ENCODE results near the gene NHLH1.

The NHLH1 gene

GRCh38 chr1:160366731-160367515 lies at the start of gene NHLH1:
TSS of gene NHLH1 (plus strand) at chr1:160367071. CDS start at chr1:160370732, 3,661 bp downstream.
- no peak for DNase-seq (ENCODE audit: low read depth in 2 of 2, low spot score in 1 of 2)

DNA sequence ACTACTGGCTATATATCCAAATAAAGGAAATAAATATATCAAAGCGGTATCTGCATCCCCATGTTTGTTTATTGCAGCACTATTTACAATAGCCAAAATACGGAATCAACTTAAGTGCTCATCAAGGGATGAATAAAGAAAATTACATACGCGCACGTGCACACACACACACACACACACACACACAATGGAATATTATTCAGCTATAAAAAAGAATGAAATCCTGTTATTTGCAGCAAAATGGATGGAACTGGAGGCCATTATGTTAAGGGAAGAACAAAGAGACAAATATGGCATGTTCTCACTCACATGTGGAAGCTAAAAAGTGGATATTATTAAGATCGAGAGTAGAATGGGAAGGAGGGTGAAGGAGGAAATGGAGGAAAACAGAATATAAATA lies 44.0 kb upstream of the NHLH1 start:
- DNase-seq (ENCODE audit: low read depth in 2 of 2, low spot score in 1 of 2): no peak

- DNase-seq (ENCODE audit: low read depth in 2 of 2, low spot score in 1 of 2): no peak
Observed at GRCh38 chr1:160325252-160325651, 41.6 kb upstream of the NHLH1 start.

DNA sequence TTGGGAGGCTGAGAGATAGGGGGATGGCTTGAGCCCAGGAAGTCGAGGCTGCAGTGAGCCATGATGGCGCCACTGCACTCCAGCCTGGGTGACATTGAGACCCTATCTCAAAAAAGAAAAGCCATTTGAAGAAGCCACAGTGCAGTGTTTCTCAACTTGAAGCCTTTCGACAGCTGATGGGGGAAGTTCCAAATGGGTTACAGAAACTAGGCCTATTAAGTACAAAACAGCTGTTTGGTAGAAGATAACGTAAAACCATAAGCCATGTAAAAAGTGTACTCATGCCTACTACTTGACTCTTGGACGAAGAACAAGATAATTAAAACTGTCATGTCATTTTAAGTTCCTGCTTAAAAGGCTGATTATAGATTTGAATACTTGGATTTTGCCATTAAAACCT lies 40.5 kb upstream of the NHLH1 start:
- no peak for DNase-seq (ENCODE audit: low read depth in 2 of 2, low spot score in 1 of 2)

- DNase-seq (ENCODE audit: low read depth in 2 of 2, low spot score in 1 of 2): no peak
Observed at GRCh38 chr1:160328184-160328583, 38.7 kb upstream of the NHLH1 start.

DNA sequence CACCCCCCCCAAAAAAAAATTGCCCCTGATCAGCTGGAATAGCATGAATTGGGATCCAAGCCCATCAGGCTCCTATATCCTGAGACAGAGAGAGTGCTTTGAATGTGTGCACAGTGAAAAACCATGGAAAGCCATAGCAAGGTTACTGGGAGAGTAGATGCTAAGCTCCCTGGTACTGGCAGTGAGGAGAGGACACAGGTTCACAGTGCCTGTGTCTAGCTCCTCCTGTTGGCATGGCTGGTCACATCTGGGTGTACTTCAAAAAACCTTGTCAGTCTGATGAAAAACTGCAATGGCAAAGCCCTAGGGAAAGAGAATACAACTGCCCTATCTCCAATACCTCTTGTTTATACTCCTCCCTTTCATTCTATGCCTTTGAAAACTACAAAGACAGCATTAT lies 36.8 kb upstream of the NHLH1 start:
- no peak for DNase-seq (ENCODE audit: low read depth in 2 of 2, low spot score in 1 of 2)

DNA sequence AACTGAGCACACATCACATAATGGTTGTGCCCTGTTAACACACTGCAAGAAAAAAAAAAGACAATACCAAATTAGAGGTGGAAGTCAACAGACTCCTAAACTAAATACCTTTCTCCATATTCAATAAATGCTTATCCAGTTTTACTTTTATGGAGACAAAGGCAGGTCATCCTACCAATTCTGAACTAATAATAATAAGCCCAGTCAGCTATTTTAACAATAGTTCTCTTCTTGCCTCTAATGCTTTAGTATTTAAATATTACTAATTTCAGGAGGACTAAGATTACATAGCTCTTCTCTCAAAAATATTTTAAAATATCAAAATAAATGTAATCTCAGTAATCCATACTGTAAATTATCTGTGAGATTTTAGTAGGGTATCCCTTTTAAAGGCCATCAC lies 34.4 kb upstream of the NHLH1 start:
- DNase-seq (ENCODE audit: low read depth in 2 of 2, low spot score in 1 of 2): no peak

- DNase-seq (ENCODE audit: low read depth in 2 of 2, low spot score in 1 of 2): no peak
Observed at GRCh38 chr1:160338580-160338979, 28.3 kb upstream of the NHLH1 start.

GRCh38 chr1:160340146-160340545 lies 26.7 kb upstream of the NHLH1 start:
- DNase-seq (ENCODE audit: low read depth in 2 of 2, low spot score in 1 of 2): no peak

GRCh38 chr1:160340866-160341265 lies 26.0 kb upstream of the NHLH1 start:
- DNase-seq (ENCODE audit: low read depth in 2 of 2, low spot score in 1 of 2): no peak

DNA sequence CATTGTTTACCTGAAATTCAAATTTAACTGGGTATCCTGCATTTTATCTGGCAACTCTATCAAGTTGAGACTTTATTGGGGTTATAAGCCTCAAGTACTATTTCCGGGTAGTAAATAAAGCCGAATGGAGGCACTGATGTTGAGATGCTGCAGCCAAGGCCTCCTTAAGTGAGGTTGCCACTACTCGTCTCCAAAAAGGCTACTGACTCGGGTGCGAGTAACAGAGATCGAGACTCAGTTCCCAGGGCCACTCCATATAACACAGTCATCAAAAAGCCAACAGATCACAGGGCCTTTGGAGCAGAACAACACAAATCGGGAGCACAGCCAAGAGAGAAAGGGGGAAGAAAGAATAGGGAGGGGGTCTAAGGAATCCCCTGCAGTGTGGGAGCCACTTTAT lies 24.3 kb upstream of the NHLH1 start:
- no peak for DNase-seq (ENCODE audit: low read depth in 2 of 2, low spot score in 1 of 2)

DNA sequence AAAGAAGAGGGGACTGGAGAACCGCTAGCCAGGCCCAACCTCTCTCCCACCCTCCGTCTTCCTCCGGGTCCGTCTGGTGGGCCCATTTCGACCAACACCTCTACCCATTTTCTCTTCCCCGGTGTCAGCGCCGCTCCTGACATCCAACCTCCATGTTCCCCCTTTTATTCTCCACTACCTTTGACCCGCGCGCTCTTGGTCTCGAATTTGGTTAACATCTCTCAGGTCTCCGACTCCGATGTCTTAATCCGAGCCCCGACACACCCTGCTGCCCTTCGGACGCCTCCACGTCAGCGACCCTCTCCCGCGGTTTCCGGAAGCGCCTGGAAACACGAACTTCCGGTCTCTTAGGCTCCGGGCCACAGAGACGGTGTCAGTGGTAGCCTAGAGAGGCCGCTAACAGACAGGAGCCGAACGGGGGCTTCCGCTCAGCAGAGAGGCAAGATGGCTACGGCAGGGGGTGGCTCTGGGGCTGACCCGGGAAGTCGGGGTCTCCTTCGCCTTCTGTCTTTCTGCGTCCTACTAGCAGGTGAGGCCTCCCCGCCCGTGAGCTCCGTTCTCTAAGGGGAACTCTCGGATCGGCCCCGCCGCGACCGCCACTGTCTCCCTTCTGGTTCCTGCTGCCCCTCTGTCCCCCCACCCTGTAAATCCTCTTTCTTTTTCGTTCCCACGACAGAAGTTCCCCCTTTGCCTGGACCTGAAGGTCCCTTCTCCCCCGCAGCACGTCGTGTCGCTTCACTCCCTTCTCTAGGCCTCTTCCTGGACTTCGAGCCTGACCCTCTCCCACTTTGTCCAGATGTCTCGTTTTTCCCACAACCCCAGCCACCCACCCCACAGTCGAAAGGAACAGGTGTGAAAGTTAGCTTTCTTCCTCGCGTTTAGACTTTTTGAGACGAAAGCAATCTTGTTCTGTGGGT lies 23.7 kb upstream of the NHLH1 start, which contains the start of the genes COPA and NCSTN:
TSS of gene COPA (minus strand) at position 298 of the 917 bp plus-strand sequence. CDS start at position 218, 80 bp downstream.
TSS of gene NCSTN (plus strand) at position 431 of the 917 bp plus-strand sequence. CDS start at position 445, 14 bp downstream.
- peak; percentile 73 to 77 for DNase-seq (ENCODE audit: low read depth in 2 of 2, low spot score in 1 of 2)

- no peak for DNase-seq (ENCODE audit: low read depth in 2 of 2, low spot score in 1 of 2)
Observed at GRCh38 chr1:160344241-160344640, 22.6 kb upstream of the NHLH1 start.

- no peak for DNase-seq (ENCODE audit: low read depth in 2 of 2, low spot score in 1 of 2)
Observed at GRCh38 chr1:160344936-160345335, 21.9 kb upstream of the NHLH1 start.

DNA sequence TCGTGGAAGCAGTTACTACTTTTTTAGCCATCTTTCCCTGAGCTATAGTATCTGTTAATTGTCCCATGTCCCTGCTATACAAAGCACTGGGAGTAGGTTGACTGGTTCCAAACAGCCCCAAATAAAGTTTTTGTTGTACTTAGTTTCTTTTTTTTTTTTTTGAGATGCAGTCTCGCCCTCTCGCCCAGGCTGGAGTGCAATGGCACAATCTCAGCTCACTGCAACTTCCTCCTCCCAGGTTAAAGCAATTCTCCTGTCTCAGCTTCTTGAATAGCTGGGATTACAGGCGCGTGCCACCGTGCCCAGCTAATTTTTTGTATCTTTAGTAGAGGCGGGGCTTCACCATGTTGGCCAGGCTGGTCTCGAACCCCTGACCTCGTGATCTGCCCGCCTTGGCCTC lies 20.4 kb upstream of the NHLH1 start:
- DNase-seq (ENCODE audit: low read depth in 2 of 2, low spot score in 1 of 2): no peak

- DNase-seq (ENCODE audit: low read depth in 2 of 2, low spot score in 1 of 2): no peak
Observed at GRCh38 chr1:160346958-160347357, 19.9 kb upstream of the NHLH1 start.

GRCh38 chr1:160351629-160352028 lies 15.2 kb upstream of the NHLH1 start:
- DNase-seq (ENCODE audit: low read depth in 2 of 2, low spot score in 1 of 2): no peak

DNA sequence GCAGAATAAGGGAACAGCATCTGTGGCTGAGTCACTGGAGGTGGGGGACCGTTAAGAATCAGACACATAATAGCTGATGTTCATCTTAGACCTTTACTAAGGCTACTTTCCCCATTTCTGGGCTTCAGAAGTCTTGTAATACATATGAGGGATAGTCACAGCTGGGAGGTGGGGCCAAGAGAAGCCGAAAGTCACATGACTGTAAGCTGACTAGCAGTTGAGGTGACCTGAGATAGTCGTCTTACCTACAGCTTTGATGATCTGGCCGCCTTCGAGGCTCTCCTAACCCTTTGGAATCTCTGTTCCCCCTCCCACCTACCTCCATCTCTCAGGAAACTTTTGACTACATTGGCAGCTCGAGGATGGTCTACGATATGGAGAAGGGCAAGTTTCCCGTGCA lies 14.3 kb upstream of the NHLH1 start:
- no peak for DNase-seq (ENCODE audit: low read depth in 2 of 2, low spot score in 1 of 2)

GRCh38 chr1:160353223-160353622 lies 13.6 kb upstream of the NHLH1 start:
- DNase-seq (ENCODE audit: low read depth in 2 of 2, low spot score in 1 of 2): no peak

- DNase-seq (ENCODE audit: low read depth in 2 of 2, low spot score in 1 of 2): no peak
Observed at GRCh38 chr1:160354388-160354985, 12.4 kb upstream of the NHLH1 start.

DNA sequence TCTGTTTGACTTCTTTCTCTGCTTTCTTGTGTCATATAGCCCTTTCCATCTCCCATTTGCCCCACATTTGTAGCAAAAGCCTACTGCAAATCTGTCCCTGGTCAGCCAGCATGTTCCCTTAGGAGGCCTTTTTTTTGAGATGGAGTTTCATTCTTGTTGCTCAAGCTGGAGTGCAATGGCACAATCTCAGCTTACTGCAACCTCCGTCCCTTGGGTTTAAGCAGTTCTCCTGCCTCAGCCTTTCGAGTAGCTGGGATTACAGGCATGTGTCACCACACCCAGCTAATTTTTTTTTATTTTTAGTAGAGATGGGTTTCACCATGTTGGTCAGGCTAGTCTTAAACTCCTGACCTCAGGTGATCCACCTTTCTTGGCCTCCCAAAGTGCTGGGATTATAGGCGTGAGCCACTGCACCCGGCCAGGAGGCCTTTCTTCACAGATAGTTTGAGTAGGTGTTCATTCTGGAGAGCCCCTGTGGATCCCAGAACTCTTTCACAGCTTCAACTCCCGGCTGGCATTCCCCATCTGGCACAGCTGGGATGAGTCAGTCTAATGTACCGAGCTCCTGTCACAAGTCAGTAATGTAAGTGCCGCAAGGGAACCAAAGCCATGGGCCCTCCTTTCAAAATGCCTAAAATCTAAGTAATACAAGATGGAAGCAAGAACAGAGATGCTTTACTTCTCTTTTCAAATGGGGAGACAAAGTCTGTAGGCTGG lies 9.4 kb upstream of the NHLH1 start:
- no peak for DNase-seq (ENCODE audit: low read depth in 2 of 2, low spot score in 1 of 2)
